ENCODE results near the gene OSBPL7. TPM values are rescaled to one million over a fixed set of nuclear protein-coding genes. Genes with fewer than 3 reads are reported as not detected.

The OSBPL7 gene
- total and polyA plus RNA-seq, 4 donors = 0.51 to 2.4 (median 1.4) TPM

DNA sequence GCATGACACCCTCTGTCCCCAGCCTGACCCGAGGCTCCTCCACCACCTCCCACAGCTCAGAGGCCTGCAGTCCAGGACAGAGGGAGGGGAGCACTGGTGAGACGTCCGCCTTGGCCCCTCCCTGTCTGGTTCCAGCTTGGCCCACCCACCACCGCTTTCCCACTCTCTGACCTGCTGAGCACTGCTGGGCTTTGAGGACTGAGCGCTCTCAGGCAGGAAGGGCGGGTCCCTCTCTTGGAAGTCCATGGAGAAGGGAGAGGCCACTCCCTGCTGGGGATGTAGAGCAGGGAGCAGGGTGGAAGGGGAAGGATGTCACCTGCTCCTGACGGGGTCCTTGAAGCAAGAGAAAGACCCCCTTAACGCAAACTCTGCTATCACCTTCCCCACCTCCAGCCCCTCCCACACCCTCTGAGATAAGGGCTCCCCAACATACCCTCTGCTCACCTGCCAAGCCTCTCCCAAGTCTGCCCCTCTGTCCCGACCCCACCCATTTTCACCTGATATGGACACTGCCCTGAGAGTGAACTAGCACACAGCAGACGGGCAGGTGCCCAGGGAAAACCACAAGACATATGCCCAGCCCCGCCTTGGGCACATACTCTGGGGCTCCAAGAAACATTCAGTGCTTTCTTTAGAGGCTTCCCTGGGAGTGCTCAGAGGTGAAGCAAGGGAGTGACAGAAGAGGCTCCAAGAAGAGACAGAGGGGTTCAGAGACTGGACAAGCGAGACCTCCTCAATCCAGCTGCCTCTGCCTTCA, 1.4 kb downstream of the OSBPL7 start:
- Histone ChIP-seq H3K27ac (ENCODE audit: low read depth in 1 of 2, low read length in 2 of 2) (no peak overlapping the region), H3K4me3 (ENCODE audit: low read depth in 1 of 3, low read length in 3 of 3) (no peak overlapping the region), H3K27me3 (ENCODE audit: control insufficient read depth in 4 of 4, insufficient read depth in 4 of 4, low read length in 3 of 4) (no peaks in the 10 kb centered on the region), H3K4me1 (ENCODE audit: control insufficient read depth in 4 of 4, insufficient read depth in 4 of 4, low read length in 3 of 4) (peaks cover 0 to 19% (median 5%) of the 10 kb centered on the region in 4 donors), H3K9ac (ENCODE audit: low read depth in 1 of 2, low read length in 2 of 2) (no peak overlapping the region), H3K9me3 (ENCODE audit: control insufficient read depth in 4 of 4, low read length in 3 of 4) (no peaks in the 10 kb centered on the region), H3K36me3 (ENCODE audit: control insufficient read depth in 4 of 4, insufficient read depth in 3 of 4, low read depth in 1 of 4, low read length in 3 of 4) (peaks cover 3 to 22% (median 12%) of the 10 kb centered on the region in 4 donors)
- WGBS = 71% methylated on average over 12 of the region's 12 CpGs
- TF ChIP-seq, protein P1, sequence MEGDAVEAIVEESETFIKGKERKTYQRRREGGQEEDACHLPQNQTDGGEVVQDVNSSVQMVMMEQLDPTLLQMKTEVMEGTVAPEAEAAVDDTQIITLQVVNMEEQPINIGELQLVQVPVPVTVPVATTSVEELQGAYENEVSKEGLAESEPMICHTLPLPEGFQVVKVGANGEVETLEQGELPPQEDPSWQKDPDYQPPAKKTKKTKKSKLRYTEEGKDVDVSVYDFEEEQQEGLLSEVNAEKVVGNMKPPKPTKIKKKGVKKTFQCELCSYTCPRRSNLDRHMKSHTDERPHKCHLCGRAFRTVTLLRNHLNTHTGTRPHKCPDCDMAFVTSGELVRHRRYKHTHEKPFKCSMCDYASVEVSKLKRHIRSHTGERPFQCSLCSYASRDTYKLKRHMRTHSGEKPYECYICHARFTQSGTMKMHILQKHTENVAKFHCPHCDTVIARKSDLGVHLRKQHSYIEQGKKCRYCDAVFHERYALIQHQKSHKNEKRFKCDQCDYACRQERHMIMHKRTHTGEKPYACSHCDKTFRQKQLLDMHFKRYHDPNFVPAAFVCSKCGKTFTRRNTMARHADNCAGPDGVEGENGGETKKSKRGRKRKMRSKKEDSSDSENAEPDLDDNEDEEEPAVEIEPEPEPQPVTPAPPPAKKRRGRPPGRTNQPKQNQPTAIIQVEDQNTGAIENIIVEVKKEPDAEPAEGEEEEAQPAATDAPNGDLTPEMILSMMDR (IDR thresholded peaks at IDR 0.05; ENCODE audit: low read depth, low read length, missing input control) = no peak
- TF ChIP-seq TAF1 (conservative IDR thresholded peaks at IDR 0.05) = no peak
- TF ChIP-seq, protein P2, sequence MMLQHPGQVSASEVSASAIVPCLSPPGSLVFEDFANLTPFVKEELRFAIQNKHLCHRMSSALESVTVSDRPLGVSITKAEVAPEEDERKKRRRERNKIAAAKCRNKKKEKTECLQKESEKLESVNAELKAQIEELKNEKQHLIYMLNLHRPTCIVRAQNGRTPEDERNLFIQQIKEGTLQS (IDR thresholded peaks at IDR 0.05) = no peak
- no peak for TF ChIP-seq YY1 (IDR thresholded peaks at IDR 0.05)
- TF ChIP-seq RAD21 (IDR thresholded peaks at IDR 0.05) = no peak
- TF ChIP-seq MAX (IDR thresholded peaks at IDR 0.05) = no peak
- no peak for TF ChIP-seq EGR1 (IDR thresholded peaks at IDR 0.05; ENCODE audit: low read depth in 2 of 2)
- DNase-seq (ENCODE audit: low spot score) = no peak

GRCh38 chr17:47819475-47819874, 2.1 kb downstream of the OSBPL7 start:
- H3K9me3 ChIP-seq (ENCODE audit: control insufficient read depth in 4 of 4, low read length in 3 of 4) = no peaks in the 10 kb centered on the region
- H3K4me3 ChIP-seq (ENCODE audit: low read depth in 1 of 3, low read length in 3 of 3) = no peak overlapping the region
- no peak overlapping the region for H3K27ac ChIP-seq (ENCODE audit: low read depth in 1 of 2, low read length in 2 of 2)
- 84% methylated on average over 10 of the region's 10 CpGs for WGBS
- TF ChIP-seq FOXA2 (IDR thresholded peaks at IDR 0.05) = no peak
- no peak for TF ChIP-seq YY1 (IDR thresholded peaks at IDR 0.05)
- no peak for TF ChIP-seq TAF1 (conservative IDR thresholded peaks at IDR 0.05)
- TF ChIP-seq RAD21 (IDR thresholded peaks at IDR 0.05) = no peak
- TF ChIP-seq RXRA (IDR thresholded peaks at IDR 0.05) = no peak
- TF ChIP-seq, protein P3, sequence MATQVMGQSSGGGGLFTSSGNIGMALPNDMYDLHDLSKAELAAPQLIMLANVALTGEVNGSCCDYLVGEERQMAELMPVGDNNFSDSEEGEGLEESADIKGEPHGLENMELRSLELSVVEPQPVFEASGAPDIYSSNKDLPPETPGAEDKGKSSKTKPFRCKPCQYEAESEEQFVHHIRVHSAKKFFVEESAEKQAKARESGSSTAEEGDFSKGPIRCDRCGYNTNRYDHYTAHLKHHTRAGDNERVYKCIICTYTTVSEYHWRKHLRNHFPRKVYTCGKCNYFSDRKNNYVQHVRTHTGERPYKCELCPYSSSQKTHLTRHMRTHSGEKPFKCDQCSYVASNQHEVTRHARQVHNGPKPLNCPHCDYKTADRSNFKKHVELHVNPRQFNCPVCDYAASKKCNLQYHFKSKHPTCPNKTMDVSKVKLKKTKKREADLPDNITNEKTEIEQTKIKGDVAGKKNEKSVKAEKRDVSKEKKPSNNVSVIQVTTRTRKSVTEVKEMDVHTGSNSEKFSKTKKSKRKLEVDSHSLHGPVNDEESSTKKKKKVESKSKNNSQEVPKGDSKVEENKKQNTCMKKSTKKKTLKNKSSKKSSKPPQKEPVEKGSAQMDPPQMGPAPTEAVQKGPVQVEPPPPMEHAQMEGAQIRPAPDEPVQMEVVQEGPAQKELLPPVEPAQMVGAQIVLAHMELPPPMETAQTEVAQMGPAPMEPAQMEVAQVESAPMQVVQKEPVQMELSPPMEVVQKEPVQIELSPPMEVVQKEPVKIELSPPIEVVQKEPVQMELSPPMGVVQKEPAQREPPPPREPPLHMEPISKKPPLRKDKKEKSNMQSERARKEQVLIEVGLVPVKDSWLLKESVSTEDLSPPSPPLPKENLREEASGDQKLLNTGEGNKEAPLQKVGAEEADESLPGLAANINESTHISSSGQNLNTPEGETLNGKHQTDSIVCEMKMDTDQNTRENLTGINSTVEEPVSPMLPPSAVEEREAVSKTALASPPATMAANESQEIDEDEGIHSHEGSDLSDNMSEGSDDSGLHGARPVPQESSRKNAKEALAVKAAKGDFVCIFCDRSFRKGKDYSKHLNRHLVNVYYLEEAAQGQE (IDR thresholded peaks at IDR 0.05) = no peak
- no peak for TF ChIP-seq FOXA1 (IDR thresholded peaks at IDR 0.05)
- TF ChIP-seq, protein P1 (IDR thresholded peaks at IDR 0.05; ENCODE audit: low read depth, low read length, missing input control) = no peak
- no peak for TF ChIP-seq HNF4G (IDR thresholded peaks at IDR 0.05)
- no peak for TF ChIP-seq SP1 (IDR thresholded peaks at IDR 0.05)
- no peak for TF ChIP-seq NR2F2 (IDR thresholded peaks at IDR 0.05)
- no peak for TF ChIP-seq MAX (IDR thresholded peaks at IDR 0.05)
- TF ChIP-seq HNF4A (conservative IDR thresholded peaks at IDR 0.05) = no peak
- TF ChIP-seq EGR1 (IDR thresholded peaks at IDR 0.05; ENCODE audit: low read depth in 2 of 2) = no peak
- no peaks in the 10 kb centered on the region for H3K27me3 ChIP-seq (ENCODE audit: control insufficient read depth in 4 of 4, insufficient read depth in 4 of 4, low read length in 3 of 4)
- peaks cover 2 to 22% (median 12%) of the 10 kb centered on the region in 4 donors for H3K36me3 ChIP-seq (ENCODE audit: control insufficient read depth in 4 of 4, insufficient read depth in 3 of 4, low read depth in 1 of 4, low read length in 3 of 4)
- no peak overlapping the region for H3K9ac ChIP-seq (ENCODE audit: low read depth in 1 of 2, low read length in 2 of 2)
- no peak for DNase-seq (ENCODE audit: low spot score)
- peaks cover 0 to 19% (median 5%) of the 10 kb centered on the region in 4 donors for H3K4me1 ChIP-seq (ENCODE audit: control insufficient read depth in 4 of 4, insufficient read depth in 4 of 4, low read length in 3 of 4)

All from liver (tissue), 9 donors.